Esophagus muscularis mucosa (tissue), 4 donors: ENCODE measurements around the gene SAMD15. TPM values are rescaled to one million over a fixed set of nuclear protein-coding genes. Genes with fewer than 3 reads are reported as not detected.

Experiments used
- DNase-seq: peaks from one replicate; pipeline ENCODE4 v3.0.0-alpha.2; 2017; ENCODE audit errors: extremely low spot score
- H3K27ac ChIP-seq, 4 donors: fragments of 200-600 bp; sonication (generic); replicated peaks in 1 of 4; 1 replicate in 3 of 4; 2 replicates in 1 of 4; pipeline ENCODE4 v1.5.1; 2016 to 2019; ENCODE audit warnings: mild to moderate bottlenecking in 1 of 4
- H3K27me3 ChIP-seq, 4 donors: fragments of 200-600 bp; sonication (generic); one replicate each; pipeline versions ENCODE4 v1.5.1 to v1.6.0; 2016 to 2019
- H3K36me3 ChIP-seq, 4 donors: fragments of 200-600 bp; sonication (generic); one replicate each; pipeline ENCODE4 v1.5.1; 2016 to 2019
- H3K4me1 ChIP-seq, 4 donors: fragments of 200-600 bp; sonication (generic); one replicate each; pipeline ENCODE4 v1.5.1; 2016 to 2019
- H3K4me3 ChIP-seq, 4 donors: fragments of 200-600 bp; sonication (generic); 1 replicate in 2 of 4; 2 replicates in 2 of 4; pipeline ENCODE4 v1.5.1; 2016 to 2019; ENCODE audit warnings: mild to moderate bottlenecking in 4 of 4, moderate library complexity in 1 of 4
- H3K9me3 ChIP-seq, 4 donors: fragments of 200-600 bp; sonication (generic); 1 replicate in 3 of 4; 2 replicates in 1 of 4; pipeline ENCODE4 v1.5.1; 2016 to 2019
- CTCF ChIP-seq, 3 experiments: fragments of 200-600 bp in 2 of 3; fragments of 450-650 bp in 1 of 3; sonication (generic) in 2 of 3; IDR thresholded peaks; one replicate each; pipeline ENCODE4 v1.5.1; 2017 to 2019; ENCODE audit warnings: antibody characterized with exemption in 3 of 3, mild to moderate bottlenecking in 2 of 3, moderate library complexity in 1 of 3
- EP300 ChIP-seq: sonication (generic); formaldehyde crosslinking; IDR thresholded peaks from one replicate; pipeline ENCODE4 v1.6.1; 2017; ENCODE audit warnings: antibody characterized with exemption
- POLR2A ChIP-seq: fragments of 450-650 bp; IDR thresholded peaks from one replicate; pipeline ENCODE4 v1.6.1; 2017; ENCODE audit warnings: antibody characterized with exemption, moderate library complexity, mild to moderate bottlenecking, low read depth
- POLR2AphosphoS5 ChIP-seq, 2 donors: sonication (generic); formaldehyde crosslinking; IDR thresholded peaks; one replicate each; pipeline ENCODE4 v1.6.1; 2017; ENCODE audit warnings: antibody characterized with exemption in 2 of 2
- WGBS: methylation state at CpG from one replicate; pipeline ENCODE4 v1.1.5; 2018; 5-methylcytosine and 5-hydroxymethylcytosine counted together
- intact Hi-C: fragments of 100-400 bp; cut with DNase I; formaldehyde crosslinking; loops from one replicate; pipeline ENCODE4 v1.15.1; 2023
- total RNA-seq, 4 donors: library from RNA; depleted of rRNA; stranded (reverse); fragments of >200 nt; gene quantifications; one replicate each; pipeline versions ENCODE4 v1.1.0 to v1.2.1, GENCODE V29; 2016

Gene SAMD15
- total RNA-seq, 4 donors from 2014 or later = 0.42 to 0.52 (median 0.51) TPM

GRCh38 chr14:77378701-77379100, 1.5 kb downstream of the SAMD15 start:
- no peaks in the 10 kb centered on the region for H3K27me3 ChIP-seq
- no peak overlapping the region for H3K4me3 ChIP-seq
- no peak for TF ChIP-seq POLR2AphosphoS5 (IDR thresholded peaks at IDR 0.05)
- TF ChIP-seq CTCF (IDR thresholded peaks at IDR 0.05) = no peak
- no peak for TF ChIP-seq POLR2A
- TF ChIP-seq EP300 = no peak
- intact Hi-C loops = loop anchor here (5.0 kb wide), 2 partner anchors 56 to 79 kb away; partner anchors contain the start of genes AHSA1, GSTZ1, POMT2 and VIPAS39
- H3K9me3 ChIP-seq = no peaks in the 10 kb centered on the region
- peaks cover 14 to 28% (median 21%) of the 10 kb centered on the region in 4 donors for H3K4me1 ChIP-seq
- no peak for DNase-seq
- no peak overlapping the region for H3K27ac ChIP-seq
- 78% methylated on average over 6 of the region's 6 CpGs for WGBS
- no peaks in the 10 kb centered on the region for H3K36me3 ChIP-seq

- WGBS = 91% methylated on average over 4 of the region's 4 CpGs
- H3K9me3 ChIP-seq = no peaks in the 10 kb centered on the region
- intact Hi-C loops = no loop called here
- H3K36me3 ChIP-seq = no peaks in the 10 kb centered on the region
- DNase-seq = no peak
- H3K4me1 ChIP-seq = no peaks in the 10 kb centered on the region
- no peak overlapping the region for H3K27ac ChIP-seq
- H3K27me3 ChIP-seq = no peaks in the 10 kb centered on the region
- TF ChIP-seq EP300 = no peak
- TF ChIP-seq POLR2AphosphoS5 (IDR thresholded peaks at IDR 0.05) = no peak
- TF ChIP-seq POLR2A = no peak
- no peak for TF ChIP-seq CTCF (IDR thresholded peaks at IDR 0.05)
- no peak overlapping the region for H3K4me3 ChIP-seq
Measured at GRCh38 chr14:77390188-77390587, 13.0 kb downstream of the SAMD15 start.

GRCh38 chr14:77400216-77400615, 23.0 kb downstream of the SAMD15 start:
- intact Hi-C loops = no loop called here
- DNase-seq = no peak

GRCh38 chr14:77403768-77404167, 26.6 kb downstream of the SAMD15 start:
- no peaks in the 10 kb centered on the region for H3K27me3 ChIP-seq
- no peak overlapping the region for H3K27ac ChIP-seq
- no peak overlapping the region for H3K4me3 ChIP-seq
- H3K4me1 ChIP-seq = no peaks in the 10 kb centered on the region
- DNase-seq = no peak
- intact Hi-C loops = no loop called here
- H3K9me3 ChIP-seq = no peaks in the 10 kb centered on the region
- no peaks in the 10 kb centered on the region for H3K36me3 ChIP-seq
- WGBS = 90% methylated on average over 3 of the region's 3 CpGs
- TF ChIP-seq CTCF (IDR thresholded peaks at IDR 0.05) = no peak
- no peak for TF ChIP-seq POLR2A
- no peak for TF ChIP-seq EP300
- no peak for TF ChIP-seq POLR2AphosphoS5 (IDR thresholded peaks at IDR 0.05)

More at GRCh38 chr14:77400216-77400615, 23.0 kb downstream of the SAMD15 start:
- Histone ChIP-seq H3K4me1 (no peaks in the 10 kb centered on the region), H3K9me3 (no peaks in the 10 kb centered on the region), H3K4me3 (no peak overlapping the region), H3K27me3 (no peaks in the 10 kb centered on the region), H3K27ac (no peak overlapping the region), H3K36me3 (no peaks in the 10 kb centered on the region)
- TF ChIP-seq POLR2A (no peak), POLR2AphosphoS5 (IDR thresholded peaks at IDR 0.05) (no peak), EP300 (no peak), CTCF (IDR thresholded peaks at IDR 0.05) (no peak)
- WGBS = 90% methylated on average over 6 of the region's 6 CpGs

GRCh38 chr14:77406086-77406485, 28.9 kb downstream of the SAMD15 start:
- no peaks in the 10 kb centered on the region for H3K9me3 ChIP-seq
- H3K36me3 ChIP-seq = no peaks in the 10 kb centered on the region
- no peak for DNase-seq
- intact Hi-C loops = no loop called here
- no peak overlapping the region for H3K27ac ChIP-seq
- WGBS = 73% methylated on average over 3 of the region's 3 CpGs
- no peak overlapping the region for H3K4me3 ChIP-seq
- H3K4me1 ChIP-seq = no peaks in the 10 kb centered on the region
- no peaks in the 10 kb centered on the region for H3K27me3 ChIP-seq
- TF ChIP-seq EP300 (no peak), POLR2A (no peak), CTCF (IDR thresholded peaks at IDR 0.05) (no peak), POLR2AphosphoS5 (IDR thresholded peaks at IDR 0.05) (no peak)
